CD4-positive, alpha-beta T cell treated with Interferon alpha-2 for 1 hour (primary cell): ENCODE data around the gene VPS13D.

Source experiments
- DNase-seq, 2 donors: peaks; one replicate each; pipeline ENCODE4 v3.0.0-alpha.2; 2020 to 2022

Gene VPS13D

GRCh38 chr1:12556957-12557935, 327.4 kb downstream of the VPS13D start:
- no peak for DNase-seq

GRCh38 chr1:12561121-12561520, 331.3 kb downstream of the VPS13D start:
- no peak for DNase-seq
